Endothelial cell of umbilical vein (primary cell): ENCODE measurements around the gene TIMM8B. TPM values are rescaled to one million over a fixed set of nuclear protein-coding genes. Genes with fewer than 3 reads are reported as not detected.

Source experiments
- BruUV-seq: library from RNA; stranded (reverse); fragments of 400-500 nt; replicated peaks from 2 replicates; lab custom pipeline; 2021; lab: Mats Ljungman, UMichigan
- CTCF ChIA-PET: fragments of 300-600, 350-600 bp; sonication (Branson Sonifier 250); formaldehyde crosslinking; loops from one replicate; lab custom pipeline; 2021; ENCODE audit warnings: antibody characterized with exemption, inconsistent platforms; lab: Charles Lee
- POLR2A ChIA-PET: fragments of 300-600, 350-600 bp; sonication (Branson Sonifier 250); formaldehyde crosslinking; loops from one replicate; lab custom pipeline; 2021; ENCODE audit warnings: antibody characterized with exemption, inconsistent platforms; lab: Charles Lee
- DNase-seq: peaks from one replicate; pipeline ENCODE4 v3.0.0-alpha.2; 2011; ENCODE audit warnings: low read depth, low spot score
- FAIRE-seq: peaks from 2 replicates; lab custom pipeline; 2011; peaks lifted over from hg19 to GRCh38; lab: Jason Lieb, UNC
- H2AFZ ChIP-seq: 2 replicates; pipeline ENCODE4 v1.6.0; 2012; ENCODE audit warnings: low read depth, low read length, control low read depth, inconsistent platforms
- H3K27ac ChIP-seq: 2 replicates; pipeline ENCODE4 v1.5.1; 2011; ENCODE audit warnings: low read depth, mild to moderate bottlenecking, control low read depth, low read length, moderate library complexity; ENCODE audit not compliant: insufficient read depth
- H3K27me3 ChIP-seq, 2 experiments: 2 replicates each; pipeline versions ENCODE4 v1.6.0 to v1.6.1; 2011; ENCODE audit warnings: low read length in 2 of 2, mixed read lengths in 1 of 2; ENCODE audit not compliant: control insufficient read depth in 2 of 2, insufficient read depth in 2 of 2
- H3K36me3 ChIP-seq, 2 experiments: 2 replicates in 1 of 2; 3 replicates in 1 of 2; pipeline ENCODE4 v1.5.1; 2011; ENCODE audit warnings: low read length in 2 of 2, mild to moderate bottlenecking in 1 of 2, moderate library complexity in 1 of 2; ENCODE audit not compliant: control insufficient read depth in 2 of 2, insufficient read depth in 2 of 2; ENCODE audit errors: extremely low read depth in 1 of 2
- H3K4me1 ChIP-seq: 3 replicates; pipeline ENCODE4 v1.5.1; 2011; ENCODE audit warnings: mild to moderate bottlenecking, low read length; ENCODE audit not compliant: control insufficient read depth, insufficient read depth; ENCODE audit errors: extremely low read depth
- H3K4me2 ChIP-seq: 2 replicates; pipeline ENCODE4 v1.6.1; 2011; ENCODE audit warnings: low read length, control low read depth, mixed read lengths; ENCODE audit not compliant: insufficient read depth
- H3K4me3 ChIP-seq, 3 experiments: fragments of 200-600 bp in 1 of 3; sonication (generic), shearing (Covaris generic) in 1 of 3; replicated peaks in 1 of 3; 2 replicates each; pipeline ENCODE4 v1.5.1; 2011 to 2016; ENCODE audit warnings: control low read depth in 3 of 3, low read length in 3 of 3, mild to moderate bottlenecking in 2 of 3, inconsistent platforms in 1 of 3, low read depth in 1 of 3, moderate library complexity in 1 of 3; ENCODE audit not compliant: insufficient read depth in 1 of 3
- H3K79me2 ChIP-seq: 2 replicates; pipeline ENCODE4 v1.6.0; 2012; ENCODE audit warnings: low read length, inconsistent platforms; ENCODE audit not compliant: control insufficient read depth, insufficient read depth
- H3K9ac ChIP-seq: replicated peaks from 2 replicates; pipeline ENCODE3; 2011; ENCODE audit warnings: low read length, control low read depth; ENCODE audit not compliant: insufficient read depth; ENCODE audit errors: extremely low read depth
- H3K9me1 ChIP-seq: replicated peaks from 3 replicates; pipeline ENCODE4 v1.6.0; 2011; ENCODE audit warnings: mild to moderate bottlenecking, low read length; ENCODE audit not compliant: control insufficient read depth, insufficient read depth; ENCODE audit errors: extremely low read depth
- H3K9me3 ChIP-seq: replicated peaks from 2 replicates; pipeline ENCODE4 v1.5.1; 2012; ENCODE audit warnings: low read length, inconsistent platforms; ENCODE audit not compliant: control insufficient read depth, insufficient read depth
- H4K20me1 ChIP-seq: replicated peaks from 2 replicates; pipeline ENCODE3; 2011; ENCODE audit warnings: mild to moderate bottlenecking, low read length; ENCODE audit not compliant: control insufficient read depth, insufficient read depth; ENCODE audit errors: extremely low read depth
- GATA2 ChIP-seq: IDR thresholded peaks from 2 replicates; pipeline ENCODE4 v1.7.0; 2011; ENCODE audit warnings: low read depth, mild to moderate bottlenecking, moderate library complexity, mixed read lengths, low read length; ENCODE audit not compliant: insufficient read length, insufficient read depth
- JUN ChIP-seq: IDR thresholded peaks from 2 replicates; pipeline ENCODE4 v1.6.1; 2011; ENCODE audit warnings: borderline replicate concordance, low read depth; ENCODE audit not compliant: insufficient read length, insufficient read depth
- MYC ChIP-seq: IDR thresholded peaks from one replicate; pipeline ENCODE4 v1.6.1; 2011; ENCODE audit warnings: mild to moderate bottlenecking, low read depth, low read length
- POLR2A ChIP-seq: IDR thresholded peaks from 2 replicates; pipeline ENCODE4 v1.6.1; 2012; ENCODE audit warnings: low read depth, mild to moderate bottlenecking, control low read depth, low read length
- POLR2AphosphoS5 ChIP-seq: IDR thresholded peaks from 2 replicates; pipeline ENCODE4 v1.6.1; 2012; ENCODE audit warnings: low read depth, mild to moderate bottlenecking, control low read depth, low read length, moderate library complexity; ENCODE audit not compliant: insufficient read depth
- dilution Hi-C: fragments of 300-500 bp; cut with MboI; formaldehyde crosslinking; loops from one replicate; pipeline ENCODE4 v1.15.0; 2019; ENCODE audit warnings: low sequenced_read_pairs; ENCODE audit not compliant: extremely low pct_ligation_motif_present
- intact Hi-C: fragments of 100-400 bp; cut with micrococcal nuclease; formaldehyde crosslinking; loops from one replicate; pipeline ENCODE4 v1.10.0; 2022
- polyA plus RNA-seq, 4 experiments: library from polyadenylated mRNA; depleted of rRNA in 3 of 4; stranded (reverse) in 3 of 4; unstranded in 1 of 4; fragments of >200 nt; gene quantifications; 2 replicates each; pipeline versions ENCODE4 v1.2.1 to v1.2.3, GENCODE V29; 2011 to 2012; ENCODE audit warnings: missing spikeins in 1 of 4
- small RNA-seq: library from RNA; depleted of rRNA; stranded (forward); fragments of <200 nt; gene quantifications from one replicate; pipeline ENCODE3, GENCODE V24; 2012; ENCODE audit warnings: low replicate concordance, low read depth; ENCODE audit not compliant: insufficient read depth, insufficient read length
- total RNA-seq: library from RNA; stranded (reverse); gene quantifications from 2 replicates; pipeline ENCODE4 v1.2.3, GENCODE V29; 2021
- TF ChIP-seq, protein P1 (sequence below), 2 donors: IDR thresholded peaks; 1 replicate in 1 of 2; 2 replicates in 1 of 2; pipeline ENCODE4 v1.5.1; 2011; ENCODE audit warnings: low read length in 2 of 2, mild to moderate bottlenecking in 2 of 2, moderate library complexity in 2 of 2, control low read depth in 1 of 2, inconsistent platforms in 1 of 2, low read depth in 1 of 2; ENCODE audit not compliant: insufficient read depth in 1 of 2; ENCODE audit errors: extremely low read depth in 1 of 2
- TF ChIP-seq, protein P2 (sequence below): IDR thresholded peaks from 2 replicates; pipeline ENCODE4 v1.6.1; 2011; ENCODE audit not compliant: insufficient read depth, insufficient read length

The TIMM8B gene
- total and polyA plus RNA-seq, 2 donors (not counting 3 experiments of a cell fraction or from before 2014, with no cell fraction given) = 77.0 to 110 TPM

DNA sequence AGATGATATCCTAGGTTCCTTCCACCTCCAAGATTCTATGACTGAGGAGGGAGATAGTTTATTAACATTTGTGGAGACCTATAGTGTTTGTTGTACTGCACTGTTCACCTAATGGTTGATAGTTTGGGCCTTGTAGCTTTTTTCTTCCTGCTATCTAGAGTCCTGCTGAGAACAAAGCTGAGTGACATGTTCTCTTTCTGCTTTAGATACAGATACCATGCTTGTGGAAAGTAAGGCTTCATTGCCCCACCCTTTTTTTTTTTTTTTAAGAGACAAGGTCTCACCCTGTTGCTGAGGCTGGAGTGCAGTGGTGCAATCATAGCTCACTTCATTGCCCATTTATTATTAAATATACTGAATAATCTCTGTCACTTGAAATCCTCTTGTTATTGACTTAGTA, 49.0 kb downstream of the TIMM8B start:
- Histone ChIP-seq H3K9ac (no peak overlapping the region), H3K4me1 (peaks cover 8% of the 10 kb centered on the region), H3K36me3 (peaks cover 11 to 13% of the 10 kb centered on the region in 2 experiments), H3K79me2 (peaks cover 2% of the 10 kb centered on the region), H3K4me2 (no peak overlapping the region), H3K9me1 (no peaks in the 10 kb centered on the region), H2AFZ (no peak overlapping the region), H3K27me3 (no peaks in the 10 kb centered on the region), H3K4me3 (no peak overlapping the region), H3K9me3 (no peaks in the 10 kb centered on the region), H4K20me1 (no peaks in the 10 kb centered on the region), H3K27ac (no peak overlapping the region)
- intact Hi-C loops (no loop called here), dilution Hi-C loops (no loop called here)
- no peak for FAIRE-seq
- BruUV-seq = no TSS peak
- no peak for TF ChIP-seq POLR2A
- TF ChIP-seq POLR2AphosphoS5 = no peak
- no peak for TF ChIP-seq MYC
- no peak for TF ChIP-seq JUN
- TF ChIP-seq GATA2 = no peak
- TF ChIP-seq, protein P1, sequence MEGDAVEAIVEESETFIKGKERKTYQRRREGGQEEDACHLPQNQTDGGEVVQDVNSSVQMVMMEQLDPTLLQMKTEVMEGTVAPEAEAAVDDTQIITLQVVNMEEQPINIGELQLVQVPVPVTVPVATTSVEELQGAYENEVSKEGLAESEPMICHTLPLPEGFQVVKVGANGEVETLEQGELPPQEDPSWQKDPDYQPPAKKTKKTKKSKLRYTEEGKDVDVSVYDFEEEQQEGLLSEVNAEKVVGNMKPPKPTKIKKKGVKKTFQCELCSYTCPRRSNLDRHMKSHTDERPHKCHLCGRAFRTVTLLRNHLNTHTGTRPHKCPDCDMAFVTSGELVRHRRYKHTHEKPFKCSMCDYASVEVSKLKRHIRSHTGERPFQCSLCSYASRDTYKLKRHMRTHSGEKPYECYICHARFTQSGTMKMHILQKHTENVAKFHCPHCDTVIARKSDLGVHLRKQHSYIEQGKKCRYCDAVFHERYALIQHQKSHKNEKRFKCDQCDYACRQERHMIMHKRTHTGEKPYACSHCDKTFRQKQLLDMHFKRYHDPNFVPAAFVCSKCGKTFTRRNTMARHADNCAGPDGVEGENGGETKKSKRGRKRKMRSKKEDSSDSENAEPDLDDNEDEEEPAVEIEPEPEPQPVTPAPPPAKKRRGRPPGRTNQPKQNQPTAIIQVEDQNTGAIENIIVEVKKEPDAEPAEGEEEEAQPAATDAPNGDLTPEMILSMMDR (IDR thresholded peaks at IDR 0.05; ENCODE audit: extremely low read depth in 1 of 2, insufficient read depth in 1 of 2, low read depth in 1 of 2, low read length in 2 of 2) = no peak
- TF ChIP-seq, protein P2, sequence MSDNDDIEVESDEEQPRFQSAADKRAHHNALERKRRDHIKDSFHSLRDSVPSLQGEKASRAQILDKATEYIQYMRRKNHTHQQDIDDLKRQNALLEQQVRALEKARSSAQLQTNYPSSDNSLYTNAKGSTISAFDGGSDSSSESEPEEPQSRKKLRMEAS = no peak
- no peak for DNase-seq
- ChIA-PET CTCF (no interaction called here), POLR2A (no interaction called here)

Small RNA genes lying within 50 kb of the gene (small RNA-seq; reads per million reads assigned to genes)
- not detected for gene AP000907.3

Other genes starting within 250 kb of the TIMM8B start
- gene ALG9, start 215.2 kb downstream of the TIMM8B start, total RNA-seq = 29.1 and 33.5 TPM in 2 replicates
- 29.4 TPM in 2 replicates for gene ALG9, start 215.2 kb downstream of the TIMM8B start, polyA plus RNA-seq
- 1.4 and 3.3 TPM in 2 replicates for gene FDXACB1, start 207.6 kb downstream of the TIMM8B start, total RNA-seq
- gene FDXACB1, start 207.6 kb downstream of the TIMM8B start, polyA plus RNA-seq = 1.1 and 1.3 TPM in 2 replicates
- gene CFAP68, start 207.2 kb downstream of the TIMM8B start, total RNA-seq = 7.4 TPM in 2 replicates
- gene CFAP68, start 207.2 kb downstream of the TIMM8B start, polyA plus RNA-seq = 9.0 and 10.6 TPM in 2 replicates
- not detected in 2 replicates for gene CRYAB, start 175.0 kb downstream of the TIMM8B start, total RNA-seq
- gene CRYAB, start 175.0 kb downstream of the TIMM8B start, polyA plus RNA-seq = 0.32 and 0.48 TPM in 2 replicates
- not detected in 2 replicates for gene HSPB2, start 174.0 kb downstream of the TIMM8B start, total RNA-seq
- gene HSPB2, start 174.0 kb downstream of the TIMM8B start, polyA plus RNA-seq = not detected in 2 replicates
- gene C11orf52, start 167.8 kb downstream of the TIMM8B start, total RNA-seq = 0.31 and 0.99 TPM in 2 replicates
- 0.76 and 1.2 TPM in 2 replicates for gene C11orf52, start 167.8 kb downstream of the TIMM8B start, polyA plus RNA-seq
- 18.6 and 20.0 TPM in 2 replicates for gene DIXDC1, start 149.4 kb downstream of the TIMM8B start, total RNA-seq
- gene DIXDC1, start 149.4 kb downstream of the TIMM8B start, polyA plus RNA-seq = 6.4 and 8.0 TPM in 2 replicates
- gene DLAT, start 61.3 kb downstream of the TIMM8B start, total RNA-seq = 40.1 and 41.3 TPM in 2 replicates
- gene DLAT, start 61.3 kb downstream of the TIMM8B start, polyA plus RNA-seq = 10.5 and 13.3 TPM in 2 replicates
- gene PIH1D2, start 12.7 kb downstream of the TIMM8B start, total RNA-seq = 1.3 and 1.8 TPM in 2 replicates
- 0.49 and 0.51 TPM in 2 replicates for gene PIH1D2, start 12.7 kb downstream of the TIMM8B start, polyA plus RNA-seq
- gene NKAPD1, start 12.5 kb downstream of the TIMM8B start, total RNA-seq = 16.7 and 18.5 TPM in 2 replicates
- 5.2 and 7.2 TPM in 2 replicates for gene NKAPD1, start 12.5 kb downstream of the TIMM8B start, polyA plus RNA-seq
- 72.3 and 79.0 TPM in 2 replicates for gene SDHD, start 117 bp upstream of the TIMM8B start, total RNA-seq
- 169 and 190 TPM in 2 replicates for gene SDHD, start 117 bp upstream of the TIMM8B start, polyA plus RNA-seq
- 1.5 and 1.6 TPM in 2 replicates for gene IL18, start 77.3 kb upstream of the TIMM8B start, total RNA-seq
- 0.29 and 0.73 TPM in 2 replicates for gene IL18, start 77.3 kb upstream of the TIMM8B start, polyA plus RNA-seq
- 0.46 TPM in 1 of 2 replicates, not detected in the other for gene TEX12, start 80.6 kb upstream of the TIMM8B start, total RNA-seq
- gene TEX12, start 80.6 kb upstream of the TIMM8B start, polyA plus RNA-seq = not detected in 2 replicates
- gene BCO2, start 88.8 kb upstream of the TIMM8B start, total RNA-seq = 1.4 and 1.9 TPM in 2 replicates
- gene BCO2, start 88.8 kb upstream of the TIMM8B start, polyA plus RNA-seq = 0.58 and 0.60 TPM in 2 replicates
- gene PTS, start 139.7 kb upstream of the TIMM8B start, total RNA-seq = 41.9 and 45.7 TPM in 2 replicates
- 19.8 and 29.1 TPM in 2 replicates for gene PTS, start 139.7 kb upstream of the TIMM8B start, polyA plus RNA-seq
- not detected in 2 replicates for gene PLET1, start 174.1 kb upstream of the TIMM8B start, total RNA-seq
- gene PLET1, start 174.1 kb upstream of the TIMM8B start, polyA plus RNA-seq = not detected in 2 replicates